Gastroesophageal sphincter (tissue), 3 donors: ENCODE data around the gene C18orf32.

ENCODE experiments used
- CTCF ChIP-seq, 4 experiments: fragments of 200-600 bp in 2 of 4; fragments of 450-650 bp in 2 of 4; sonication (generic) in 1 of 4; IDR thresholded peaks; one replicate each; pipeline ENCODE4 v1.5.1; 2017 to 2019; ENCODE audit warnings: antibody characterized with exemption in 4 of 4, mild to moderate bottlenecking in 2 of 4, moderate library complexity in 2 of 4
- EP300 ChIP-seq: sonication (generic); formaldehyde crosslinking; IDR thresholded peaks from one replicate; pipeline ENCODE4 v1.6.1; 2017; ENCODE audit warnings: antibody characterized with exemption, mild to moderate bottlenecking
- POLR2A ChIP-seq, 2 donors: fragments of 450-650 bp; IDR thresholded peaks; one replicate each; pipeline ENCODE4 v1.6.1; 2017; ENCODE audit warnings: antibody characterized with exemption in 2 of 2, mild to moderate bottlenecking in 2 of 2, moderate library complexity in 1 of 2
- POLR2AphosphoS5 ChIP-seq: sonication (generic); formaldehyde crosslinking; IDR thresholded peaks from one replicate; pipeline ENCODE4 v1.6.1; 2017; ENCODE audit warnings: antibody characterized with exemption

DNA sequence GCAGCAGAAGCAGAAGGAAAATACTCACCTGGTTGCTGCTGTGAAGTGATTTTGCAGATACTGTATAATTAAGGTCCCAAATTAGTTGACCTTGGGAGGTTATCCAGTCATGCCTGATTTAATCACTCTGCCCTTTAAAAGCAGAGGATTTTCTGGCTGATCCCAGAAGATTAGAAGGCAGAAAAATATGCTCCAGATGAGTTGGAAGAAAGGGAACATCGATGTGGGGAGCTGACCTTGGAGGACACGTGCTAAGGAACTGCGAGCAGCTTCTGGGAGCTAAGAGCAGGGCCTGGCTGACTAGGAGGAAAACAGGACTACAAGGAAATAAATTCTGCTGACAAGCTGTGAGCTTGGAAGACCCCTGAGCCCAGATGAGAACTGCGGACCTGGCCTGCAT is 13.3 kb downstream of the C18orf32 start:
- TF ChIP-seq CTCF (IDR thresholded peaks at IDR 0.05), result no peak
- TF ChIP-seq POLR2AphosphoS5, result no peak
- no peak for TF ChIP-seq EP300
- no peak for TF ChIP-seq POLR2A (IDR thresholded peaks at IDR 0.05)
